GM19438 (cell line): ENCODE data around the gene DCST1.

Experiments
- ATAC-seq: cut with Tn5 transposase; IDR thresholded peaks from one replicate; pipeline ENCODE4 v1.9.1; 2021; ENCODE audit warnings: low read depth; ENCODE audit not compliant: unreplicated experiment

Gene DCST1

GRCh38 chr1:155050560-155051341 lies 17.1 kb downstream of the DCST1 start, which contains the start of gene ADAM15:
TSS of gene ADAM15 (plus strand) at chr1:155051316. CDS start at chr1:155051387, 71 bp downstream.
- peak; percentile 52 for ATAC-seq

GRCh38 chr1:155051342-155051776 lies 17.7 kb downstream of the DCST1 start:
- peak; percentile 7 for ATAC-seq

- ATAC-seq, result peak; percentile 10
Observed at GRCh38 chr1:155051777-155052398, 18.3 kb downstream of the DCST1 start.

- ATAC-seq, result no peak
Observed at GRCh38 chr1:155052439-155053395, 19.1 kb downstream of the DCST1 start.

GRCh38 chr1:155053531-155054105 lies 20.0 kb downstream of the DCST1 start:
- no peak for ATAC-seq

- ATAC-seq, result no peak
Observed at GRCh38 chr1:155057104-155057503, 23.5 kb downstream of the DCST1 start.

- ATAC-seq, result no peak
Observed at GRCh38 chr1:155057788-155058211, 24.2 kb downstream of the DCST1 start.

- no peak for ATAC-seq
Observed at GRCh38 chr1:155060736-155061135, 27.1 kb downstream of the DCST1 start.

GRCh38 chr1:155061381-155062150 lies 27.9 kb downstream of the DCST1 start:
- ATAC-seq, result peak; percentile 44

GRCh38 chr1:155062151-155062686 lies 28.6 kb downstream of the DCST1 start:
- no peak for ATAC-seq

- no peak for ATAC-seq
Observed at GRCh38 chr1:155062702-155063411, 29.2 kb downstream of the DCST1 start.

GRCh38 chr1:155063550-155064110 lies 30.0 kb downstream of the DCST1 start, which contains the start of gene EFNA4:
TSS of gene EFNA4 (plus strand) at chr1:155063740. CDS start at chr1:155063824, 84 bp downstream.
- ATAC-seq, result peak; percentile 65

- no peak for ATAC-seq
Observed at GRCh38 chr1:155064111-155064831, 30.6 kb downstream of the DCST1 start.

GRCh38 chr1:155064832-155065429 lies 31.3 kb downstream of the DCST1 start:
- ATAC-seq, result no peak

- ATAC-seq, result no peak
Observed at GRCh38 chr1:155066777-155067176, 33.2 kb downstream of the DCST1 start.

GRCh38 chr1:155068599-155068998 lies 35.0 kb downstream of the DCST1 start:
- ATAC-seq, result no peak

GRCh38 chr1:155069551-155070157 lies 36.0 kb downstream of the DCST1 start:
- ATAC-seq, result no peak
